Measurements from ENCODE around the gene PPTC7. TPM values are rescaled to one million over a fixed set of nuclear protein-coding genes. Genes with fewer than 3 reads are reported as not detected.

PPTC7 gene
- total and polyA plus RNA-seq, 2 of the 13 experiments (the other 11 are each of a cell fraction or from before 2014, with no cell fraction given) = 4.8 to 12.3 TPM

- TF ChIP-seq, protein P1, sequence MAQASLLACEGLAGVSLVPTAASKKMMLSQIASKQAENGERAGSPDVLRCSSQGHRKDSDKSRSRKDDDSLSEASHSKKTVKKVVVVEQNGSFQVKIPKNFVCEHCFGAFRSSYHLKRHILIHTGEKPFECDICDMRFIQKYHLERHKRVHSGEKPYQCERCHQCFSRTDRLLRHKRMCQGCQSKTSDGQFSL (CRISPR knock-in tag; IDR thresholded peaks at IDR 0.05) = no peak
- TF ChIP-seq MLLT10 (CRISPR knock-in tag; IDR thresholded peaks at IDR 0.05) (no peak), IKZF4 (CRISPR knock-in tag; IDR thresholded peaks at IDR 0.05; ENCODE audit: borderline replicate concordance, low read depth, not compliant biosample characterization) (no peak), ZNF839 (CRISPR knock-in tag; IDR thresholded peaks at IDR 0.05; ENCODE audit: borderline replicate concordance) (no peak), KDM4B (CRISPR knock-in tag; IDR thresholded peaks at IDR 0.05) (peak; percentile 81; the same call in 1 of the 2 replicates), ZNF101 (CRISPR knock-in tag; IDR thresholded peaks at IDR 0.05; ENCODE audit: borderline replicate concordance, low read depth) (no peak), GPBP1L1 (CRISPR knock-in tag; IDR thresholded peaks at IDR 0.05) (no peak), ZNF30 (CRISPR knock-in tag; IDR thresholded peaks at IDR 0.05) (no peak), U2AF1 (optimal IDR thresholded peaks at IDR 0.05; ENCODE audit: low read depth, low read length) (no peak), KMT2B (CRISPR knock-in tag; IDR thresholded peaks at IDR 0.05) (0 out of 2 replicates have a peak, but pooled peaks have one; percentile 59), HDAC2 (CRISPR knock-in tag; IDR thresholded peaks at IDR 0.05) (peak; percentile 92), GZF1 (CRISPR knock-in tag; IDR thresholded peaks at IDR 0.05) (0 out of 2 replicates have a peak, but pooled peaks have one; percentile 29), ZKSCAN8 (CRISPR knock-in tag; IDR thresholded peaks at IDR 0.05; ENCODE audit: borderline replicate concordance) (peak; percentile 76; the same call in 1 of the 2 replicates), ARNT (IDR thresholded peaks at IDR 0.05) (no peak), CHD2 (IDR thresholded peaks at IDR 0.05; ENCODE audit: low read depth, low read length) (no peak), ZNF761 (CRISPR knock-in tag; conservative IDR thresholded peaks at IDR 0.05) (no peak), ZNF124 (CRISPR knock-in tag; IDR thresholded peaks at IDR 0.05) (peak; percentile 63; the same call in 1 of the 2 replicates), SKIL (CRISPR knock-in tag; IDR thresholded peaks at IDR 0.05; ENCODE audit: borderline replicate concordance) (peak; percentile 75), ZFP37 (CRISPR knock-in tag; IDR thresholded peaks at IDR 0.05; ENCODE audit: borderline replicate concordance) (no peak), MEF2D (CRISPR knock-in tag; IDR thresholded peaks at IDR 0.05) (0 out of 2 replicates have a peak, but pooled peaks have one; percentile 51), PHF20 (CRISPR knock-in tag; IDR thresholded peaks at IDR 0.05) (no peak), ZBTB38 (CRISPR knock-in tag; IDR thresholded peaks at IDR 0.05) (no peak), MED13 (CRISPR knock-in tag; IDR thresholded peaks at IDR 0.05) (peak; percentile 57; the same call in 1 of the 2 replicates), ZNF773 (CRISPR knock-in tag; IDR thresholded peaks at IDR 0.05; ENCODE audit: borderline replicate concordance) (no peak), ZMYM2 (CRISPR knock-in tag; IDR thresholded peaks at IDR 0.05) (peak; percentile 85), ZBTB1 (CRISPR knock-in tag; IDR thresholded peaks at IDR 0.05; ENCODE audit: borderline replicate concordance) (no peak), TOPORS (CRISPR knock-in tag; IDR thresholded peaks at IDR 0.05) (no peak), ZNF331 (CRISPR knock-in tag; IDR thresholded peaks at IDR 0.05) (peak; percentile 91)
- TF ChIP-seq, protein P2, sequence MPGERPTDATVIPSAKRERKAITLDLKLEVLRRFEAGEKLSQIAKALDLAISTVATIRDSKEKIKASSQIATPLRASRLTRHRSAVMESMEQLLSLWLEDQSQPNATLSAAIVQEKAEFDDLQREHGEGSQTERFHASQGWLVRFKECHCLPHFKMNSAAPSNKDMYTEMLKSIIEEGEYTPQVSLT (CRISPR knock-in tag; IDR thresholded peaks at IDR 0.05; ENCODE audit: borderline replicate concordance, low read depth) = no peak
Measured at GRCh38 chr12:110575326-110575725, 7.8 kb downstream of the PPTC7 start (continued).
